SHP77 treated with DMSO at 0.1 percent for 48 hours (cell line): ENCODE measurements around the gene ZBTB5.

ENCODE experiments used
- DNase-seq: peaks from one replicate; lab custom pipeline; 2025; lab: John Stamatoyannopoulos, UW

The ZBTB5 gene

DNA sequence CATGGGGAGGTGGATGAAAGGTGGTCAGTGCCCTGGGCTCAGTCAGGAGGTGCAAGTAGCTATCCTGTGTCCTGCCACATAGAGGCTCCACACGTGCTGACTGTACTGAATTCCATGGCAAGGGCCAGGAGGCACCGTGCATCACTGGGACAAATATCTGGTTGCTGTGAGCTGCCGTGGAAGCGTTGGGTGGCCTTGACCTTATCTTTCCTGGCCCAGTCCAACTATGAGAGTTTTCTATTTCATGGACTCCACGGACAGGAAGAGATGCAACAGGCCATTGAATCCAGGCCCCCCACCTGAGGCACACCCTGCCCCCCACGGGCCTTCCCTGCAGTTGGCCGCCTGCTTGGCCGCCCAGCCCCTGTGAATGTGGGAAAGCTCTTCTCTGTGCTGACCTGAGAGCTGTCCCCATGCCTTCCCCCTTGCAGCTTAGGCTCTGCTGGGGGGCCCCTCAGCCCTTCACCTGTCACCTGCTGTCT is 41.0 kb downstream of the ZBTB5 start:
- DNase-seq: no peak

DNA sequence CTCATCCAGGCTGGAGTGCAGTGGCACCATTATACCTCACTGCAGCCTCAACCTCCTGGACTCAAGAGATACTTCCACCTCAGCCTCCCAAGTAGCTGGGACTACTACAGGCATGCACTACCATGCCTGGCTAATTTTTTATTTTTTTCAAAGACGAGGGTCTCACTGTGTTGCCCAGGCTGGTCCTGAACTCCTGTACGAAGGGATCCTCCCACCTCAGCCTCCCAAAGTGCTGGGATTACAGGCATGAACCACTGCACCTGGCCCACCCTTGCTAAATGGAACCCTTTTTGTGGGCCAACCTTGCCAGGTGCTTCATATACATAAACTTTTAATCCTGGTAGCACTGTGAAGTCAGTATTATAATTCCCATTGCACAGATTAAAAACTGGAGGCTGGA is 41.7 kb downstream of the ZBTB5 start:
- no peak for DNase-seq

DNA sequence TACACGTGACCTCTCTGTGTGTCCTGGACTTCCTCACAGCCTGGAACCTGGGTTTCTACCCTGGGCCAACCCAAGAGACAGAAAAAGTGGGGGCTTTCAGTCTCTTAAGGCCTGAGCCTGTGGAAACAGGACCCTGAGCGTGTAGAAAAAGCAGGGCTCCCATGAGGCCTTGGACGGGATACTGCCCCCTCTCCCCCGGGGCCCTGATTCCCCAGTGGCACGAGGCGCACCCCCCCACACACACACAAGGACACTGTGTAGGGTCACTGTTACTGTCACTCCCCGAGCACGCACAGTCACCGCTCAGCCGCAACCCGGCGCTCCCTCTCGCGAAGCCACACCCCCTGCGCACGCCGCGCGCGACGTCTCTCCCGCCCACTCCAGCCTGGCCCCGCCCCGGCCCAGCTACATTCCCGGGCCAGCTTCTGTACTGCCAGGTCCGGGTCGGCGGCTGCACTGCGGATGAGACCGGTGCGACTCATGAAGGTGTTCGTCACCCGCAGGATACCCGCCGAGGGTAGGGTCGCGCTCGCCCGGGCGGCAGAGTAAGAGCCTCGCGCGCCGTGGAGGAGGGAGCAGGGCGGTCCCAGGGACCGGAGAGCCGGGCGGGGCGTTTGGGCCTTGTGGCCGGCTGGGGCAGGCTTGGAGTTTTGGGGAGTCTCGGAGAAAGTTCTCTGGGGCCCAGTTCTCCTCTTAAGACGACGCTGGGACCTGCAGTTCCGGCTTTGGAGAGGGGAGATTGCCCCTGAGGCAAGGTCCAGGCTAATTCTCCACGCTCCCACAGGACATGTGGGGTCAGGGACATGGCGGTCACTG is 42.8 kb downstream of the ZBTB5 start, which contains the start of gene GRHPR:
Gene GRHPR, plus strand, starts transcription at position 408 of the 816 bp plus-strand sequence. Its CDS starts 55 bp downstream, at position 463.
- peak; percentile 5 for DNase-seq

DNA sequence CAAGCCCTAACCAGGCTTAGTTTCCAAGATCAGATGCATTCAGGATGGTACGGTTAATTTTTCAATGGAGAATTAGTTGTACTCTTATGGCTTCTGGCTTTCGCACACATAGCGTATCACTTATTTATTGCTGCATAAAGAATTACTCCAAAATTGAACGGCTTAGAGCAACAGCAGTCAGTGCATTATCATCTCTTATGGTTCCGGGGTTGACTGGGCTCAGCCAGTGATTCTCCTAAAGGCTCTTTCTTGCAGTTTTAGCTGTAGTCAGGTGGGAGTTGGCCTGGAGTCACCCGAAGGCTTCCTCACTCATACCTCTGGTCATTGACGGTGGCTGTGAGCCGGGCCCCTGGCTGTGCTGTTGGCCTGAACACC is 43.3 kb downstream of the ZBTB5 start:
- peak; percentile 37 for DNase-seq

DNA sequence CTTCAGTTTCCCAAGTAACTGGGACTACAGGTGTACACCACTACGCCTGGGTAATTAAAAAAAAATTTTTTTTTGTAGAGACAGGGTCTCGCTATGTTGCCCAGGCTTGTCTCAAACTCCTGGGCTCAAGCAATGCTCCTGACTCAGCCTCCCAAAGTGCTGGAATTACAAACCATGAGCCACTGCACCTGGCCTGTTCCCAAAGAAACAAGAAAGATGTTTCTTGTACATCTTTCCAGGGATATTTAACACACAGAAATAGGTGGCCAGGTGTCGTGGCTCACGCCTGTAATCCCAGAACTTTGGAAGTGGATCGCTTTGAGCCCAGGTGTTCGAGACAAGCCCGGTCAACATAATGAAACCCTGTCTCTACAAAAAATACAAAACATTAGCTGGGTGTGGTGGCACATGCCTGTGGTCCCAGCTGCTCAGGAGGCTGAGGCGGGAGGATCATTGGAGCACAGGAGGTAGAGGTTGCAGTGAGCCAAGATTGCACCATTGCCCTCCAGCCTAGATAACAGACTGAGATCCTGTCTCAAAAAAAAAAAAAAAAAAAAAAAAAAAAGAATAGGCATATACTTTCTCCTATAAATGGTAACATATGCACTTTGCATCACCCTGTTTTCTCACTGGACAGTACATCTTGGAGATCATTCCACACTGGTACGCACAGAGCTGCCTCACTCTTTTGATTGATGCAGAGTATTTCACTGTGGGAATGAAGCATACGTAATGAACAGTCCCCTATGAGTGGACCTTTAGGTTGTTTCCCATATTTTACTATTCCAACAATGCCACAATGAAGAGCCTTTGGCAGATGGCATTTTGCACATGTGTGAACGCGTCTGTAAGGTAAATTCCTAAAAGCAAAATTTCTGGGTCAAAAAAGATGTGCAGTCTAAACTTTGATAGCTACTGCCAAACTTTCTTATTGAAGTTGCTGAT is 44.7 kb downstream of the ZBTB5 start:
- no peak for DNase-seq

DNA sequence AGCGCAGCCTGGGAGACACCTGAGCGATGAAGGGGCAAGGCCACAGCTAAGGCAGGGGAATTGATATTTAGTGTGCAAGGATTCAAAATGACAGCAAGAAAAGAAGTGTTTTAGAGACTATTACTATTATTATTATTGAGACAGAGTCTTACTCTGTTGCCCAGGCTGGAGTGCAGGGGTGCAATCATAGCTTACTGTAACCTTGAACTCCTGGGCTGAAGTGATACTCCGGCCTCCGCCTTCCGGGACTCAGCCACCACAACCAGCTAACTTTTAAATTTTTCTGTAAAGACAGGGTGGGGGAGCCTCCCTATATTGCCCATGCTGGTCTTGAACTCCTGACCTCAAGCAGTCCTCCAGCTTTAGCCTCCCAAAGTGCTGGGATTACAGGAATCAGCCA is 46.0 kb downstream of the ZBTB5 start:
- no peak for DNase-seq

DNA sequence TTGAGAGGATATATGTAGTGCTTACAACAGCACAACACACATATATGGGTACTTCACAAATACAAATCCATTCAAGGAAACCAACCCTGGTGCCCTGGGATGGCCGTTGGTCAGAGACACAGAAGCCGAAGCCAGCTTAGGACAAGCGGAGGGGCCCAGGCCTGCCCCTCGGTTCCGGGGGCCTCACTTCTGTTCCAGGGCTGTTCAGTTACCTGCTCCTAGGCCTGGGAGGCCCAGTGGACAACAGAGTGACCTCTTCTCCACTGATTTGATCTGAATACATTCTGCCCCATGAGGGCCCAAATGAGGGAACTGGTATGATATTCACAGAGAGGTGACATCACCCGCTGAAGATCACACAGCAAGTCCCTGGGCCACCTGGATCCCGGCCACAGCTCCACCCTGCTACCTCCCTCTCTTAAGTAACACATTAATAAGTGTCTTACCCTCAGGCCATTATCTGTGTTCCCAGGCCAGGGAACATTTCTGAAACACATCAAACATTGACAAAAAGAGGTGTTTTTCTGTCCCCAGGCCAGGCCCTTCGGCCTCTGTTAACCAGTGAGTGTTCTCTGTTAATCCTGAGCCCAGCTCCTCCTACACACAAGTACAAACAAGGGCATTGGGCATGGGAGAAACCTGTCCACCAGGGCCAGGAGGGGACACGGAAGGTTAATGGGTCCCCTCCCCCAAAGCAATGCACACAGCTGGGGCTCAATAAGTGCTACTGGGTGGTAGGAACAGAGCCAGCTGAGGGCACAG is 47.2 kb downstream of the ZBTB5 start:
- no peak for DNase-seq

DNA sequence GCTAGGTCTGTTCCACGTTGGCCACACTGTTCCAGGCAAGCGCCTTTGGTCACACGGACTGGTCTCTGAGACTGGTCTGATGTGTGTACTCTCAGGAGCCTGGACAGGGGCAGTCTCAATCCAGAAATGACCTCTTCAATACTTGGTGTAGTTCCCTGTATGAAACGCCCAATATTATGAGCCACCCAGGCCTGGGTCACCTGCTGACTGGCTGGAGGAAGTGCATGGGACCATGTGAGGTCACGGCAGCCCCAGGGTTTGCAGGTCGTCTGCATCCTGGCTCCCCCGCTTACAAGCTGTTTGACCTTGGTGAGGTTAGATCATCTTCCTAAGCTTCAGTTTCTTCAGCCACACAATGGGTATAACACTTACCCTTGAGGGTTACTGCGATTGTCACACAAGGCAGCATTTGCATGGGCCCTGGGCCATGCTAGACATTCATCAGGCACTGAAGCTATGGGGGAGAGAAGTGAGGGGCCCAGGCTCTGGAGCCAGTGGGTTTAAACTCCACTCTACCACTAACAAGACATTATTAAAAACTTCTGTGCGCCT is 47.9 kb downstream of the ZBTB5 start:
- DNase-seq: no peak

DNA sequence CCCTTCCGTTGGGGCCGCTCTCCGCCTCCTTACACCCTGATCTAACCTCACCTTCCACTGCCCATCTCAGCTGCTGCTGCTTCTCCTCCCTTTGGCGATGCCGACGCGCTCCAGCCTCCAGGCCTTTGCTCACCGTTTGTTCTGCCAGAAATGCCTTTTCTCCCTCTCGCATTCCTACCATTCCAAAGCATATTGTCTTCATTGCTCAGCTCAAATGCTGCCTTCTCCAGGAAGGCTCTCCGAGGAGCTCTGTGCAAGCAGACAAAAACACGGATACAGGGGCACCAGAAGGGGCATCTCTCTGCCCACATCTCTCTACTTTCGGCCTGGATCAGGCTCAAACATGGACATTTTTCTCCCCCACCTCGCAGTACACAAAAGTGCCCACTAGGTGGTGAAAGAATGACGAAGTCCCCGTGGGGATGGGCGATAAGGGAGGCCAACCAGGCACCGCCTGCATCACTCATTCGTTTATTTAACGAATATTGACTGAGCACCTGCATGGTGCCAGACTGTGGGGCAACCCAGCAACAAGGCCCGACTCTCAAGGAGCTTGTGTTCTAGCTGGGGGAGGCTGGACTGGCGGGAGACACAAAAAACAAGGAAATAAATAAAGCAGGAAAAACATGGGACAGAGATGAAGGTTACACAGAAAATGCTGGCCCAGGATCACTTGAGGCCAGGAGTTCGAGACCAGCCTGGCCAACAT is 50.1 kb downstream of the ZBTB5 start:
- no peak for DNase-seq

DNA sequence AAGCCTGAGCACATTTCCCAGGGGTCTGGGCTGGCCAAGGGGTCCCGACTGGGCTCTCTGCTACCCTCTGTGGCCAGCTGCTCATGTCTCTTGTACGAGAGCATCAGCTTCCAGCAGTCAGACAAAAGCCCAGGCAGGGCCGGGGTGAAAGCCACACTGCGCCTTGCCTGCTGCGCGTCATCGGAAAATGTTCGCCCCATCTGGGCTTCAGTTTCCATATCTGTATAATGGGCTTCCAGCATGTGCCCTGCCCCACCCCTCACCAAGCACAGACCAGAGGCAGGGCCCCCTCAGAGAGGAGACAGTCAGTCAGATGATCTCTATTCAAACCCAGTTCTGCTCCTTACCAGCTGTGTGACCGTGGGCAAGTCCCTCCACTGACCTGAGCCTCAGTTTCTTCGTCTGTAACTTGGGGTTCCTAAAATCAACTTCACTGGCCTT is 50.7 kb downstream of the ZBTB5 start:
- DNase-seq: no peak

DNA sequence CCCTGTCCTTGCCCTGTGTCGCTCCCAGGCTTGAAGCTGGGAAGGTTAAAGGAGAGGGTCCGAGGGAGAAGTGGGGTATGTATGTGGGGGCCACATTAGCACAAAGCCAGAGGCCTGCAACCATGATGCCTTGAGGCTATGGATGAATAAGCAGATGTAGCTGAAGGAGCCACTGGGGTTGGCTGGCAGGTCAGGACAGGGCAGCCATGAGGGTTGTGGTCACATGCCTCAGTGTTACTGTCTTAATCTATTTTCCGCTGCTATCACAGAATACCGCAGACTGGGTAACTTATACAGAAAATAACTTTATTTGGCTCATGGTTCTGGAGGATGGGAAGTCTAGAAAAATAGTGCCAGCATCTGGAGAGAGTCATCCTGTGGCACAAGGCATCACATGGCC is 51.9 kb downstream of the ZBTB5 start:
- no peak for DNase-seq

DNA sequence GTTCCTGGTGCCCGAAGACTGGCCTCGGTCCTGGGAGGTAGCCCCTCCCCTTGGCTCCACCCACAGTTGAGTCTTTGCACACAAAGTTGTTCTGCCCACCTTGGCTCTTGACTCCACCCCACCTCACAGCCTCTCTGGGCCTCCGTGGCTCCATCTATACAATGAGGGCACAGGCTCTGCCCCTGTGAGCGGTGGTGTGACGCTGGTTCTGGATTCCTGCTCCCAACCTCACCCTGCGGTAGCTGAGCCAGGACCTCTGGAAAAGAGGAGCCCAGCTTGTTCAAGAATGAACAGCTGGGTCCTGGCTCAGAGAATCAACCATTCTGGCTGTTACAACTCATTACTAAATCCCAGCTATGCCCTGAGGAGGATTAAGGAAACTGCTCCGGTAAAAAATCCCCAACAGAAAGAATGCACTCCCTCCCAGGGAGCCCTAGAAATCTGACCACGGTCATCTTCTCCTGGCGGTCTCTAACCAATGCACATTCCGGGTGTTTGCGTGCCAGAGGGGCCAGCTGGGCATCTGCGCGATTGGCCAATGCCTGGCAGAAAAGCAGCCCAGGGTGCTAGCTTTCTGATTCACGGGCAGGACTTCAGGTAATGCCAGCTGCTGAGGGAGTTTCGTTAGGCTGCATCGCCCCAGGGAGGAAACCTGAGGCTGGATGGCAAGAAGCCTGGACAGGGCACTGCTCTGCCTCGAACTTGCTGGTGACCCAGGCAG is 52.7 kb downstream of the ZBTB5 start:
- no peak for DNase-seq

DNA sequence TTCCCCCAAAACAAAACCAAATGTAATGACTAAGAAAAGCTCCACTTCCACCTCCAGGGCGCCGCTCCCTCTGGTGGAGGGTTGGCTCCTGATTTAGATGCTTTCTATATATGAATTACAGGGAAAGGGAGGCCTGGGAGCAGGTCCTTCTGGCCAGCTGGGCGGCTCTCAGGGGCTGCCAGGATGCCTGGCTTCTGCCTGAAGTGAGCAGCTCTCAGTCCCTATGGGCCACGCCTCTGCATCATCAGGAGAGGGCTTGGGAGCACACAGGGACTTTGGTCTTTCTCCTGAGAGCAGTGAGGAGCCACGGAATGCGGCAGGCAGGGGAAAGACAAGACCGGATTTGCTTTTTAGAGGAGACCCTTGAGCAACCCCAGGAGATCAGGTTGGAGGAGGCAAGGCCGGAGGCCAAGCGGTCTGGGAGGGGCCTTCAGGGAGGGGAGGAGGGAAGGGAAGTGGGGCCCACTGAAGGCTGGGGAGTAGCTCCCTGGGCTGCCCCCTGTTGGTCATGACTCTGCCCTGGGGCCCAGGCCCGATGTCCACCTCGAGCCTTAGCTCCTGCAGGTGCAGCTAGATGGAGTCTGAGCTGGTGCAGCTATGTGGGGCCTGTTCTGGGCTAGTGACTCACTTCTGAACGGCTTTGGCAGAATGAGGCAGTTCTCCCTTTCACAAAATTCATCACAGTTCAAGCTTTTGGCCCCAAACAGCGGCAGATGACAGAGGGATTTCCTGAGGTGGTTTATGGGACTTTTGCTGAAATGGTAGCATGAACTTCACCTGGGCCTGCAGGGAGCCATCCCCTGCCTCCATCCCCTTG is 54.1 kb downstream of the ZBTB5 start:
- DNase-seq: no peak

DNA sequence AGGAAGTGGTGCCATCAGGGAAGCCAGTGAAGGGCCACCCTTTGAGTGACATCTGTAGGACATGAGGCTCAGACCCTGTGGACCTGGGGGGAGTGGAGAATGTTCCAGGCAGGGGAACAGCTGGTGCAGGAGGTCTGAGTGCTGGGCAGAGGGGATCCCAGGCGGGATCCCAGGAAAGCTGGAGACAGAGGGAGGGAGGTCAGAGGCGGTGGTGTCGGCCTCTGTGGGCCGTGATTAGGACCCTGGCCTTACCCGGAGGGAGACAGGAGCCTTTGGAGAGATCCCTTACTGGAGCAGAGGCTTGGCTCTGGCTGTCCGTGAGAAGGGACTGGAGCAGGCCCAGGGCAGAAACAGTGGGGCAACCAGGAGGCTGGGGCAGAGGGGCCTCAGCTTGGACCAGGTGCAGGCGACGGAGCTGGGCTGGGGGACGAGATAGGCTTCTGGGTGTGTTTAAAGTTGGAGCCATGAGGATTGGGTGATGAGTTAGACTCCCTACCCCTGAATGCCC is 54.8 kb downstream of the ZBTB5 start:
- DNase-seq: no peak

DNA sequence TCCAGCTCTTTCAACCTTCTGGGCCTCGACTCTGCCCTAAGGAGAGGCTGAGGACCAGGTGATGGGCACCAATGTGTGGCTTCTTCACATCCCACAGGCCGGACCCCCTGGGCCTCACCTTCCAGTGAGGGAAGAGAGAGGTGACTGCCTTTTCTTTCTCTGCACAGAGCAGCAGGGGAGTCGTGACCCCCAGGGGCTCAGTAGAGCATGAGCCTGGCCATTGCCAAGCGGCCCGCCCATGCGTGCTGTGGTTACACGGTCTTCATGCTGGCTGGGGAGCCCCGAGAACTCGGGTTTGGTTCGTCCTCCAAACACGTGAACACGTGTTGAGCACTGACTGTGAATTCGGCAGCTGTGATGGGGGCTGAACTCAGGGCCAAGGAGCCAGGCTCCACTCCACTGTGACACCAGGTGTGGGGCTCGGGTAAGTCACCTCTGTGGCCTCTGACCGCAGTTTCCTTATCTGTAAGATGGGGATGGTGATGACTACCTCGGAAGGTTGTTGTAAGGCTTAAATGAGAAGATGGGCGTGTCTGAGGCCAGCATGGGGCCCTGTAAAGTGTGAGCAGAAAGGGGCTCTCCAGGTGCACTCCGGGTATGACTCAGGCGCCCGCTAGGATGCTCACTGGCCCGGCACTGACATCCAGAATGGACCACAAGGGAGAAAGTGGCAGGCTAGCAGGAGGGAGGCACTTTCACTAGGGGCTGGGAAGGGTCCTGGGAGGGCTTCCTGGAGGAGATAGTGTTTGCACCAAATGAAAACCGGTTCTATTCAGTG is 56.1 kb downstream of the ZBTB5 start:
- no peak for DNase-seq

DNA sequence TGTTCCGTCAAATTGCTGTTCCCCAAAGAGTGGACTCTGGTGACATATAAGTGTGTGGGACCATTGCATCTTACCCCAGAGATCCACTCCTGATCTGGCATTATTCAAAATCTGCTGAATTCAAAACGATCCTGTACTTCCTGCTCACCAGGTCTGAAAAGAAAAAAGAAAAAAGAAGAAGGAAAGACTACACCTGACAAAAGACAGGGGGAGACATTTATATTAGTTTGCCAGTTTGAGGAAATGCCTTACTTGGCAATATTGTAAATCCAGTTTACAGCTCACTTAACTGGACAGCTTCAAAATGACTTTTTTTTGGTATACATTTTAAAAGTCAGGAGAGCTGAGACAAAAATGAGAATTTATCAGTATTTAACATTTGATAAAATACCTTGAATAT is 57.8 kb downstream of the ZBTB5 start:
- no peak for DNase-seq

DNA sequence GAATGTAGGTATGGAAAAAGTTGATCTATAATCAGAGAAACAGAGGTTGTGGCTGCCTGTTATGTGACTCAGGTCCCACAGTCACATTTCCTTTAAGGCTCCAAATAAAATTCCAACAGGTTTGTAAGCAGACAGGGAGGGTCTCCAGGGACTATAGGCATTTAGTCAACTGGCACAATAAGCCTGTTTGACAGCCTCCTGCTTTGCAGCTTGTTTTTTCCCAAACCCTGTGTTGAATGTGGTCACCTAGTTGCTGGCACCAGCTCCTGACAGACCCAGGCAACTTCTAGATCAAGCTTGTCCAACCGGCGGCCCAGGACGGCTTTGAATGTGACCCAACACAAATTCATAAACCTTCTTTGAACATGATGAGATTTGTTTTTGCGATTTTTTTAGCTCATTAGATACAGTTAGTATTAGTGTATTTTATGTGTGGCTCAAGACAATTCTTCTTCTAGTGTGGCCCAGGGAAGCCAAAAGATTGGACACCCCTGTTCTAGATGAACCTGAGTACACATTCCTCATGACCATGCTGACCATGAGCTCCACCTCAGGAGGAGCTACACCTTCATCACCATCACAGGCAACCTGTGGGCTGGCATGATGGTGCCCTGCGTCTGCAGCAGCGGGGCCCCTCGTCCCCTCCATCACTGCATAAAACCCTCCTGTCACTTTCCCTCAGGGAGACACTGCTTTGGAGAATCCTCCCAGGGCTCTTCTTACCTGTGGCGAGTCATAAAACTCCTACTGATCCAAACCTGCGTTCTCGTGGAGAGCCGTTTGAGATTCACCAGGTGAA is 58.4 kb downstream of the ZBTB5 start:
- no peak for DNase-seq
